ENCODE results near the gene DSCAML1. TPM values are rescaled to one million over a fixed set of nuclear protein-coding genes. Genes with fewer than 3 reads are reported as not detected.

The DSCAML1 gene
- total and polyA plus RNA-seq, 4 donors: 0.18 to 1.5 (median 1.1) TPM

GRCh38 chr11:117430293-117430955 is 366.6 kb downstream of the DSCAML1 start:
- no peak for DNase-seq
- ATAC-seq (ENCODE audit: insufficient read depth, low FRiP score): no peak
- WGBS, 2 donors: 91% methylated on average over 15 of the region's 15 CpGs

GRCh38 chr11:117428856-117429229 is 368.2 kb downstream of the DSCAML1 start:
- H3K27me3 ChIP-seq (ENCODE audit: control insufficient read depth in 3 of 3, insufficient read depth in 3 of 3, low read length in 2 of 3): peaks cover 0 to 6% (median 0%) of the 10 kb centered on the region in 3 donors
- 80 to 87% methylated on average over 7 of the region's 7 CpGs for WGBS, 2 donors
- no peak for TF ChIP-seq CTCF (IDR thresholded peaks at IDR 0.05; ENCODE audit: control extremely low read depth, extremely low read depth)

More at GRCh38 chr11:117430293-117430955, 366.6 kb downstream of the DSCAML1 start:
- Histone ChIP-seq H3K4me3 (no peak overlapping the region), H3K27me3 (ENCODE audit: control insufficient read depth in 3 of 3, insufficient read depth in 3 of 3, low read length in 2 of 3) (peaks cover 0 to 10% (median 0%) of the 10 kb centered on the region in 3 donors), H3K27ac (ENCODE audit: low read depth in 1 of 2, low read length in 1 of 2) (no peak overlapping the region), H3K4me1 (ENCODE audit: control insufficient read depth in 5 of 5, insufficient read depth in 5 of 5, low read length in 5 of 5) (no peaks in the 10 kb centered on the region), H3K36me3 (ENCODE audit: control insufficient read depth in 4 of 4, insufficient read depth in 4 of 4, low read length in 4 of 4) (peaks cover 0 to 2% (median 0%) of the 10 kb centered on the region in 4 donors), H3K9me3 (ENCODE audit: control insufficient read depth in 4 of 4, insufficient read depth in 3 of 4, low read length in 3 of 4) (no peaks in the 10 kb centered on the region), H3K9ac (ENCODE audit: insufficient read depth in 1 of 2, low read length in 2 of 2) (no peak overlapping the region)
- TF ChIP-seq CTCF (IDR thresholded peaks at IDR 0.05; ENCODE audit: control extremely low read depth, extremely low read depth): no peak

DNA sequence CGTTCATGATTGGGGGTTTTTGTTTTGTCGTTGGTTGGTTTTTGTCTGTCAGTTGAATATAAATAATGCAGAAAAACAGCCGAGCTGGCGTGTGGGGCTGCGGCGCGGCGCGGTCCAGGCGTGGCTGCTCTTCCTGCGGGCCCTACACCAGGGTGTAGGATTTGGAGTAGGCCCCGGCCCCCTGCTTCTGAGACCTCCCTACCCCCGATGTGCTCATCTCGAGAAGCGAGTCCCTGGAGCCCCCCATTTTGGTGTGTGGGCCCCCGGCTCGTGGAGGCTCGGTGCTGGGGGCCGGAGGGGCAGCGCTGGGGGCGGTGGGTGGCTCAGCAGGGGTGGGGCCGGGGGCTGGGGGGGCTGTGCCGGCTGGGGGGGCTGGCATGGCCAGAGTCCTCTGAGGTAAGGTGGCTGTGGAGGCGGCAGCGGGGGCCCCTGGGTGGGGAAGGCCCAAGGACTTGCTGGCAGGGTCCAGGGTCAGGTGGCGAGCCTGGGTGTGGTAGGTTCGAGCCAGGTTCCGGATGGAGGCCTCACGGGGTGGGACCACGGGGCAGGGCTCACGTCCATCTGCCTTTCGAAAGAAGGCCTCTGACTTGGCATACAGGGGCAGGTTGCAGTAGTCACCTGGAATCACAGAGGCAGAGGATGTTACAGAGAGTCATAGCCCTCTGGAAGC is 368.7 kb downstream of the DSCAML1 start:
- H3K27ac ChIP-seq (ENCODE audit: low read depth in 1 of 2, low read length in 1 of 2): no peak overlapping the region
- no peaks in the 10 kb centered on the region for H3K9me3 ChIP-seq (ENCODE audit: control insufficient read depth in 4 of 4, insufficient read depth in 3 of 4, low read length in 3 of 4)
- no peak for ATAC-seq (ENCODE audit: insufficient read depth, low FRiP score)
- H3K4me1 ChIP-seq (ENCODE audit: control insufficient read depth in 5 of 5, insufficient read depth in 5 of 5, low read length in 5 of 5): no peaks in the 10 kb centered on the region
- no peak overlapping the region for H3K4me3 ChIP-seq
- TF ChIP-seq CTCF (IDR thresholded peaks at IDR 0.05; ENCODE audit: control extremely low read depth, extremely low read depth): no peak
- 90 to 94% methylated on average over 31 to 32 of the region's 32 CpGs for WGBS, 2 donors
- peaks cover 0 to 2% (median 0%) of the 10 kb centered on the region in 3 donors for H3K27me3 ChIP-seq (ENCODE audit: control insufficient read depth in 3 of 3, insufficient read depth in 3 of 3, low read length in 2 of 3)
- no peaks in the 10 kb centered on the region for H3K36me3 ChIP-seq (ENCODE audit: control insufficient read depth in 4 of 4, insufficient read depth in 4 of 4, low read length in 4 of 4)
- DNase-seq: no peak
- no peak overlapping the region for H3K9ac ChIP-seq (ENCODE audit: insufficient read depth in 1 of 2, low read length in 2 of 2)

More at GRCh38 chr11:117428856-117429229, 368.2 kb downstream of the DSCAML1 start:
- no peak for DNase-seq
- H3K36me3 ChIP-seq (ENCODE audit: control insufficient read depth in 4 of 4, insufficient read depth in 4 of 4, low read length in 4 of 4): no peaks in the 10 kb centered on the region
- no peaks in the 10 kb centered on the region for H3K4me1 ChIP-seq (ENCODE audit: control insufficient read depth in 5 of 5, insufficient read depth in 5 of 5, low read length in 5 of 5)
- no peaks in the 10 kb centered on the region for H3K9me3 ChIP-seq (ENCODE audit: control insufficient read depth in 4 of 4, insufficient read depth in 3 of 4, low read length in 3 of 4)
- H3K27ac ChIP-seq (ENCODE audit: low read depth in 1 of 2, low read length in 1 of 2): no peak overlapping the region
- no peak overlapping the region for H3K9ac ChIP-seq (ENCODE audit: insufficient read depth in 1 of 2, low read length in 2 of 2)
- no peak for ATAC-seq (ENCODE audit: insufficient read depth, low FRiP score)
- no peak overlapping the region for H3K4me3 ChIP-seq
